GM08714 (cell line): ENCODE data around the gene ZCCHC17.

Experiments used
- H3K4me3 ChIP-seq: fragments of 200-500 bp; sonication (Bioruptor generic); 2 replicates; pipeline ENCODE4 v1.5.1; 2014; ENCODE audit warnings: mild to moderate bottlenecking, low read length, inconsistent platforms
- ZNF274 ChIP-seq: IDR thresholded peaks from 2 replicates; pipeline ENCODE4 v1.6.1; 2012; ENCODE audit warnings: mild to moderate bottlenecking, low read depth, low read length

The ZCCHC17 gene

DNA sequence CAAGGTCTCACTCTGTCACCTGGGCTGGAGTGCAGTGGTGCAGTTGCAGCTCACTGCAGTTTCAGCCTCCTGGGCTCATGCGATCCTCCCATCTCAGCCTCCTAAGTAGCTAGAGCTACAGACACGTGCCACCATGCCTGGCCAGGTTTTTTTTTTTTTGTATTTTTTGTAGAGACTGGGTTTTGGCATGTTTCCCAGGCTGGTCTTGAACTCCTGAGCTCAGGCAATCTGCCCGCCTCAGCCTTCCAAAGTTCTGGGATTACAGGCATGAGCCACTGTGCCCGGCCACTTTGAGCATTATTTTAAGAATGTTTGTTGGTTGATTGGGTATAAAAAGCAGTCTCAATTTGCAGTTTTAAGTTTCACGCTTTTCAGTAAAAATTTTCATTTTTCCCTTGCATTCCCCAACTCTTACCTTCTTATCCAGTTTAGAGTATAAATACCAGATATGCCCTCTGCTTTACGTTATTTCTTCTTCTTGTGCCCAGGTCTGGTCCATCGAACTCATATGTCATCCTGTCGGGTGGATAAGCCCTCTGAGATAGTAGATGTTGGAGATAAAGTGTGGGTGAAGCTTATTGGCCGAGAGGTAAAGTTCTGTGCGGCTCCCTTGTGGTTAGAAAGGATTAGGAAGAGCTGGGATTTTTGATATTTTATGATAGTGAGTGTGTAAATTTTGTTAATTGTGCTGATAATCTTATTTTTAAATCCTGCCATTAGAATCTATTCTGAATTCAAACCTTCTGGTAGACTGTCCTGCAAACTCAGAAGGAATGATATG, 40.0 kb downstream of the ZCCHC17 start:
- H3K4me3 ChIP-seq: no peak overlapping the region
- no peak for TF ChIP-seq ZNF274

DNA sequence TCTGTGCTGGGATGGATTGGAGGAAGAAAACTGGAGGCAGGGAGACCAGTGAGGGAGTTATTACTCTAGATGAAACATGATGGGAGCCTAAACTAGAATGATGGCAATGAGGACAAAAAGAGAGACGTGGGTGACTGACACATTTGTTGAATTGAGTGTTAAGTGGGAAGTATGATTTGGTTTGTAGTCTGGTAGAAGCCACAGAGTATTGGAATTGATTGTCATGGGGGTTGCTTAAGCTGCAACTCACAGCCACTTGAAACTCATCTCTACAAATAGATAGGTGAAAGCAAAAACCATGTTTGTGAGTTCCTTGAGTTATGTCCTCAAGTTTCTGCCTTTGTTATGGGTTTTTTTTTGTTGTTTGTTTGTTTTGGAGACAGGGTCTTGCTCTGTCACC, 47.7 kb downstream of the ZCCHC17 start:
- H3K4me3 ChIP-seq: no peak overlapping the region
- TF ChIP-seq ZNF274: no peak

GRCh38 chr1:31345635-31346034, 48.8 kb downstream of the ZCCHC17 start:
- TF ChIP-seq ZNF274: no peak
- H3K4me3 ChIP-seq: no peak overlapping the region

DNA sequence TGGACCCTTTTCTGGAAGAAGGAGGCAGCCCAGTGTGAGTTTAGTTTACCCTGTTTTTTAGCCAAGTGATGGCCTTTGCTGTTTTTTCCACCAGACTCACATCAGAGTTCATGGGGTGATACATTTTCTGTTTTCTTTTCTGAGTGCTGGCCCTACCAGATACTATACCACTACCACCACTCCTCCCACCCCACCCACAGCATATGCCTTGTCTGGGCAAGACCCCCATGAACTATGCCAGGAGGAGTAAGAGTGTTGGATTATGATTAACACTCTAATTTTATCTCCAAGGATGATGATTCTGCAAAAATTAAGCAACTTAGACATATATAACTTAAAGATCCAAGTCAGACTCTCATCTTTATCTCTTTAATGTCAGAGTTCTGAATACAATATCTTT, 50.0 kb downstream of the ZCCHC17 start:
- TF ChIP-seq ZNF274: no peak
- no peak overlapping the region for H3K4me3 ChIP-seq

DNA sequence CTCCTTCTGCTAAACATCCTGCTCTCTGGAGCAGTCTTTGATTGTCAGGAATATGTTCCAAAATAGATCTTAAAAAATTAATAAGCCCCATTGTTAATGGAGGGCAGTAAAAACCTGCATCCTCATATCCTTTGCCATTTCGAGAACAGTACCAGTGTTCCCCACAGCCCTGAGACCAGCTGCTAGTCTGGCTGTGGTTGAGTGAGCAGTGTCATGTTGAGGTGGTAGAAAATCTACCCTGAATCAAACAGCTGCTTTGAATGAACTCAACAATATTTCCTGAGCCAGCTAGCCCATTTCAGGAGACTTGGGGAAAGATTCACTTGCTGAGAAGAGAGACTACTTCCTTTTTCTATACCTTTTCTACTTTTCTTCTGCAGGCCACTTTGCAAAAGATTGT, 51.6 kb downstream of the ZCCHC17 start:
- no peak overlapping the region for H3K4me3 ChIP-seq
- TF ChIP-seq ZNF274: no peak

DNA sequence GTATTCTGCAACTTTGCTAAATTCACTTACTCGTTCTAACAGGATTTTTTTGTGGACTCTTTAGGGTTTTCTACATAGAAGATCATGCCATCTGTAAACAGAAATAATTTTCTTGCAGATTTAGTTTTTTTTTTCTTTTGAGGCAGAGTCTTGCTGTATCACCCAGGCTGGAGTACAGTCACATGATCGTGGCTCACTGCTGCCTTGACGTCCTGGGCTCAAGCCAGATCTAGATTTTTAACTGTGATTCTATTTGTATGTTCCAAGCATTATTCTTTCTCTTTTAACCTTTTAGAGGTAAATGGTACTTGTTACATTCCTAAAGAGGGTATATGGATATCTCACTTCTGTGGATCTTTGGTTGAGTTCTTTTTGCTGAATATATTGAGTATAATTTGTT, 57.5 kb downstream of the ZCCHC17 start:
- H3K4me3 ChIP-seq: no peak overlapping the region
- no peak for TF ChIP-seq ZNF274

DNA sequence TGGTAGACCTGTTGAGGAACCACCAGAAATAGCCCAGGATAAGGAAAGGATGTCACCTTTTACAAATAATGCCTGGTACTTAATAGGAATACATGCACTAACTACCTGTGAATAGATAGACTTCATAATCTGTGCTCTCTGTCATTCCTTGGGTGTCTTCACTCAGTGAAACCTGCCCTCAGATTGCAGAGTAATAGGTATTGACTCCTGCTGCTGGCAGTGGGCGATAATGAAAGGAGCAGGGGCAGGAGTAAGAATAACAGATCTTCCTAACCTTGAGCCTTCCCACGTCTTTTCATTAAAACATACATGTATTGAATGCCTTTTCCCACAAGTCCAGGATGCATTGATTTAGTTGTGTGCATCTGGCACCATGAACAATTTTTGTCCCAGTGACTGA, 59.6 kb downstream of the ZCCHC17 start:
- H3K4me3 ChIP-seq: no peak overlapping the region
- TF ChIP-seq ZNF274: no peak

GRCh38 chr1:31361607-31362006, 64.8 kb downstream of the ZCCHC17 start:
- TF ChIP-seq ZNF274: no peak
- H3K4me3 ChIP-seq: no peak overlapping the region

GRCh38 chr1:31362032-31362431, 65.2 kb downstream of the ZCCHC17 start:
- no peak for TF ChIP-seq ZNF274
- no peak overlapping the region for H3K4me3 ChIP-seq

DNA sequence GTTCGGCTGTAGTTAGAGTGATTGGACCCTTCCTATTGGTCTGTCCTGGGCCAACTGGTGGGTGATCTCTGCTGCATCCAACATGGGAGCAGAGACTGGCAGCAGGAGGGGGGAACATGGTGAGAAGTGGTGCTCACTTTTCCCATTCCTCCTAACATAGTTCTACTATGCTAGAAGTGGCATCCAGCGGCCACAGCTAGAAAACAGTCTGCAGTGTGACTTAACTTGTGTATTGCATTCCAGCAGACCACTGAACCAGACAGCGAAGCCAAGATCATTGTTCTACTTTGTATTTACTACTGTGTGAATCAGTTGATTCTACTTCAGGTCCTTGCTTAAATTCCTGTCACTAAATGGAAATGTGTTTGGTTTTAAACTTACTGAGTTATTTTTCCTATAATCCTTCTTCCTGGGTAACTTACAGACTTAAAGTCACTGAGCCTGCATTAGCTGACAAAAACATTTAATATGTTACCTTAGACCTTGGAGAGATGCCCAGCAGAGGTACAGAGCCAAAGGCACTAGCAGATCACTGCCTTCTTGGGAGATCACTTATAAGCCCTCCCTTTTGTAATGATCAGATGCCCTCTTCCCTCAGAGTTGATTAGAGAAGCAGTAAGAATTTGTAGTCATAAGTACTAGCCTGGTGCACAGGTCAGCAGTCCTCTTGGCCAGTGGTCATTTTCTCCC, 67.9 kb downstream of the ZCCHC17 start:
- TF ChIP-seq ZNF274: no peak
- H3K4me3 ChIP-seq: no peak overlapping the region

GRCh38 chr1:31366796-31367195, 70.0 kb downstream of the ZCCHC17 start:
- no peak overlapping the region for H3K4me3 ChIP-seq
- TF ChIP-seq ZNF274: no peak

- TF ChIP-seq ZNF274: no peak
- no peak overlapping the region for H3K4me3 ChIP-seq
Observed at GRCh38 chr1:31368611-31369107, 71.8 kb downstream of the ZCCHC17 start.

GRCh38 chr1:31370021-31370420, 73.2 kb downstream of the ZCCHC17 start:
- TF ChIP-seq ZNF274: no peak
- no peak overlapping the region for H3K4me3 ChIP-seq

DNA sequence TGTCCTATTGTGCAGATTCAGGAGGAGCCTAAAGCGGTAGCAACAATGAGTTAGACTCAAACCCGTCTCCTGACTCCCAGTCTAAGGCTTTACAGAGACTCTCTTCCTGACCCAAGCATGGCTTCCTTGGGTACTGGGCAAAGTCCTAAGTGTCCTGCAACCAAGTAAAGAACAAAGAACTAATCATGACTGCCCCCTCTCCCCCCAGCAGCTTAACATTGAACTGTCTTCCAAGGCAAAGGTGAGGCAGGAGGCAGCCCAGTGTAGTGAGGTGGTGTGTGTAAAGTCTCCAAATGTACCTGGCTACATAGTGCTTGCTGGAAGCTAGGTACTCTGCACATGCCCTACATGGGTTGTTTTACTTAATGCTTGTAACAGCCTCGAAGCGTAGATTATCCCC, 73.7 kb downstream of the ZCCHC17 start:
- H3K4me3 ChIP-seq: no peak overlapping the region
- no peak for TF ChIP-seq ZNF274
